Thyroid gland (tissue), 4 donors: ENCODE data around the gene RPGRIP1L. TPM values are rescaled to one million over a fixed set of nuclear protein-coding genes. Genes with fewer than 3 reads are reported as not detected.

Source experiments
- DNase-seq, 2 donors: peaks; one replicate each; pipeline ENCODE4 v3.0.0-alpha.2; 2019
- H3K27ac ChIP-seq, 3 donors: fragments of 200-600 bp; sonication (generic); 1 replicate in 2 of 3; 2 replicates in 1 of 3; pipeline ENCODE4 v1.5.1; 2016 to 2019; ENCODE audit warnings: mild to moderate bottlenecking in 1 of 3, moderate library complexity in 1 of 3
- H3K27me3 ChIP-seq: fragments of 200-600 bp; sonication (generic); one replicate; pipeline ENCODE4 v1.5.1; 2019
- H3K36me3 ChIP-seq, 2 donors: fragments of 200-600 bp; sonication (generic); one replicate each; pipeline ENCODE4 v1.5.1; 2016 to 2019
- H3K4me1 ChIP-seq, 2 donors: fragments of 200-600 bp; sonication (generic); one replicate each; pipeline ENCODE4 v1.5.1; 2017 to 2019
- H3K4me3 ChIP-seq, 3 donors: fragments of 200-600 bp; sonication (generic); replicated peaks in 1 of 3; 1 replicate in 2 of 3; 2 replicates in 1 of 3; pipeline ENCODE4 v1.5.1; 2016; ENCODE audit warnings: mild to moderate bottlenecking in 1 of 3
- H3K9me3 ChIP-seq: fragments of 200-600 bp; sonication (generic); one replicate; pipeline ENCODE4 v1.5.1; 2017
- POLR2A ChIP-seq, 2 donors: fragments of 450-650 bp; IDR thresholded peaks; one replicate each; pipeline ENCODE4 v1.6.1; 2017; ENCODE audit warnings: antibody characterized with exemption in 2 of 2, mild to moderate bottlenecking in 2 of 2, moderate library complexity in 1 of 2
- WGBS, 2 donors: methylation state at CpG; one replicate each; pipeline ENCODE4 v1.1.5; 2017; 5-methylcytosine and 5-hydroxymethylcytosine counted together
- intact Hi-C: fragments of 100-400 bp; cut with DNase I; formaldehyde crosslinking; loops from one replicate; pipeline ENCODE4 v1.15.1; 2023
- total RNA-seq, 4 donors: library from RNA; depleted of rRNA; stranded (reverse); fragments of >200 nt; gene quantifications; one replicate each; pipeline ENCODE4 v1.2.3, GENCODE V29; 2016
- TF ChIP-seq, protein P1 (sequence below), 6 experiments: fragments of 200-600 bp in 3 of 6; fragments of 450-650 bp in 3 of 6; sonication (generic) in 3 of 6; IDR thresholded peaks; one replicate each; pipeline ENCODE4 v1.5.1; 2016 to 2019; ENCODE audit warnings: antibody characterized with exemption in 6 of 6, mild to moderate bottlenecking in 2 of 6, inconsistent platforms in 1 of 6, moderate library complexity in 1 of 6

RPGRIP1L gene
- total RNA-seq, 4 donors from 2014 or later: 7.3 to 14.5 (median 11.0) TPM

DNA sequence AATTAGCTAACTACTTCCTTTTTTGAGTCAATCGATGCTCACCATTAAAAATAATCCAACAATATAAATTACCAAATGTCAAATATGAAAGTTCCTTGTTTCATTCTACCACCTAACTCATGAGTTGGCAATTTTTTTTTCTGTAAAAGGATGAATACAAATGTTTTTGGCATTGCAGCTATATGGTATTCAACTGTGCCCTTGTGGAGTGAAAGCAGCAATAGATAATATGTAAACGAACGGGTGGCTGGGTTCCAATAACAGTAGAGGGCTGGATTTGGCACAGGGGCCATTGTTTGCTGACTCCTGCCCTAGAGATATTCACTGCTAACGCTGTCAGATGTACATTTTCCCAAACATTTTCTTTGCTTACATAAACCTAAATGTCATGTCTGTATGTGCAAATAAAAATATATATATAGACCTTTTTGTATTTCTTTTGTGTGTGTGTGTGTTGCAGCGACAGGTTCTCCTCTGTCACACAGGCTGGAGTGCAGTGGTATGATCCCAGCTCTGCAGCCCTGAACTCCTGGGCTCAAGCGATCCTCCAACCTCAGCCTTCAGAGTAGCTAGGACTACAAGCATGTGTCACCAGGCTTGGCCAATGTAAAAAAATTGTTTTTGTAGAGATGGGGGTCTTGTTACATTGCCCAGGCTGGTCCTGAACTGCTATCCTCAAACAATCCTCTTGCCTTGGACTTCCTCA, 73.9 kb downstream of the RPGRIP1L start:
- Histone ChIP-seq H3K4me1 (no peaks in the 10 kb centered on the region), H3K9me3 (no peaks in the 10 kb centered on the region), H3K36me3 (no peaks in the 10 kb centered on the region), H3K27me3 (no peaks in the 10 kb centered on the region), H3K4me3 (no peak overlapping the region), H3K27ac (no peak overlapping the region)
- 86 to 87% methylated on average over 6 of the region's 6 CpGs for WGBS, 2 donors
- no peak for DNase-seq
- intact Hi-C loops: no loop called here
- TF ChIP-seq, protein P1, sequence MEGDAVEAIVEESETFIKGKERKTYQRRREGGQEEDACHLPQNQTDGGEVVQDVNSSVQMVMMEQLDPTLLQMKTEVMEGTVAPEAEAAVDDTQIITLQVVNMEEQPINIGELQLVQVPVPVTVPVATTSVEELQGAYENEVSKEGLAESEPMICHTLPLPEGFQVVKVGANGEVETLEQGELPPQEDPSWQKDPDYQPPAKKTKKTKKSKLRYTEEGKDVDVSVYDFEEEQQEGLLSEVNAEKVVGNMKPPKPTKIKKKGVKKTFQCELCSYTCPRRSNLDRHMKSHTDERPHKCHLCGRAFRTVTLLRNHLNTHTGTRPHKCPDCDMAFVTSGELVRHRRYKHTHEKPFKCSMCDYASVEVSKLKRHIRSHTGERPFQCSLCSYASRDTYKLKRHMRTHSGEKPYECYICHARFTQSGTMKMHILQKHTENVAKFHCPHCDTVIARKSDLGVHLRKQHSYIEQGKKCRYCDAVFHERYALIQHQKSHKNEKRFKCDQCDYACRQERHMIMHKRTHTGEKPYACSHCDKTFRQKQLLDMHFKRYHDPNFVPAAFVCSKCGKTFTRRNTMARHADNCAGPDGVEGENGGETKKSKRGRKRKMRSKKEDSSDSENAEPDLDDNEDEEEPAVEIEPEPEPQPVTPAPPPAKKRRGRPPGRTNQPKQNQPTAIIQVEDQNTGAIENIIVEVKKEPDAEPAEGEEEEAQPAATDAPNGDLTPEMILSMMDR (IDR thresholded peaks at IDR 0.05): no peak
- no peak for TF ChIP-seq POLR2A (IDR thresholded peaks at IDR 0.05)

DNA sequence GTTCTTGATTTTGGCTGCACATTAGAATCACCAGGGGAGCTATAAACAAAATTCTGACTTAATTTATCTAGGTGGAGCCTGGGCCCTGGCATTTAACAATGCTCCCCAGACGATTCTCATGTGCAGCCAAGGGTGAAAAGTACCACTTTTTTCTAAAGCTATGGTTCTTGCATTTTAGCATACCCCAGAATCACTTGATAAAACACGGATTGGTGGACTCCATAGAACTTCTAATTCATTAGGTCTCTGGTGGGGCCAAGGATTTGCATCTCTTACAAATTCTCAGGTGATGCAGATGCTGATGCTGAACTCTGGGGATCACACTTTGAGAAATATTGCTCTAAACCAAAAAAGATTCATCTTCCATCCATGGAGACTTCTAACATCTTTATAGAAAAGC, 74.5 kb downstream of the RPGRIP1L start:
- WGBS, 2 donors: 33 to 54% methylated on average over 2 of the region's 2 CpGs
- no peaks in the 10 kb centered on the region for H3K36me3 ChIP-seq

DNA sequence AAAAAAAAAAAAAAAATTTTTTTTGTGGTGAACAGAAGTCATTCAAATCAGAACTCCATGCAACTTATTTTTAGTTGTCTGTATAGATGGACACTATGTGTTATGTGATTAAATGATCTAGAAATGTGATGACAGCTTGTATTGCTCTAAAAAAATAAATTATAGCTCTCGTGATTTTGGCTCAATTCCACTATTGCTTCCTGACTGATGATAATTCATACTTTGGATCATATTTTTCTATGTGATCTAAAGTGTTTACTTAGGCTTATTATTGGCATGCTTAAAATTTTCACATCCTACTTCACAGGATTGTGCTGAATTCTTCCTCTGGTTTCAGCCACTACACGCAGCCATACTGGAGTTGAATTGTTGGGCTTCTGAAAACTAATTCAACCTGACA, 76.8 kb downstream of the RPGRIP1L start:
- Histone ChIP-seq H3K27me3 (no peaks in the 10 kb centered on the region), H3K27ac (no peak overlapping the region), H3K9me3 (no peaks in the 10 kb centered on the region), H3K4me3 (no peak overlapping the region), H3K36me3 (no peaks in the 10 kb centered on the region), H3K4me1 (no peaks in the 10 kb centered on the region)
- TF ChIP-seq POLR2A (IDR thresholded peaks at IDR 0.05): no peak
- TF ChIP-seq, protein P1 (IDR thresholded peaks at IDR 0.05): no peak
- WGBS, 2 donors: 71 to 78% methylated on average over 2 of the region's 2 CpGs
- no peak for DNase-seq
- intact Hi-C loops: no loop called here

More for the DNA sequence above, 74.5 kb downstream of the RPGRIP1L start:
- H3K27me3 ChIP-seq: no peaks in the 10 kb centered on the region
- no peak for DNase-seq
- no peaks in the 10 kb centered on the region for H3K4me1 ChIP-seq
- no peak overlapping the region for H3K4me3 ChIP-seq
- no peak overlapping the region for H3K27ac ChIP-seq
- TF ChIP-seq POLR2A (IDR thresholded peaks at IDR 0.05): no peak
- TF ChIP-seq, protein P1 (IDR thresholded peaks at IDR 0.05): no peak
- no peaks in the 10 kb centered on the region for H3K9me3 ChIP-seq
- intact Hi-C loops: no loop called here

DNA sequence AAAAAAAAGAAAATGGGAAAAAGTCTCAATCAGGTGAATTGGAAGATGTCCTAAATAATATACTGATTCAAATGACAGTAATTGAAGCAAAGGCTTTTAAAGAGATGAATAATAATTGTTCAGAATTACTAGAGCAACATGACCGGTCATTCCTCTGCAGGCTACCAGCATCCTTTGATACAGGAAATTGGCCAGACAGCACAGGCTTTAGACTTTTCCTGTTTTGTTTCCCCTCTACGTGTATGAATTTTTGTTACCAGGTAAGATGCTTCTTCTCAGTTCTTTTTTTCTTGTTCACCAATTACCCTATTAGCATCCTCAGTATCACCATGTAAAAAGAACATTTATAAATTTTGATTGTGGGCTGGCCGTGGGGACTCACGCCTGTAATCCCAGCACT, 77.5 kb downstream of the RPGRIP1L start:
- H3K27me3 ChIP-seq: no peaks in the 10 kb centered on the region
- TF ChIP-seq, protein P1 (IDR thresholded peaks at IDR 0.05): no peak
- no peak for TF ChIP-seq POLR2A (IDR thresholded peaks at IDR 0.05)
- no peak for DNase-seq
- H3K36me3 ChIP-seq: no peaks in the 10 kb centered on the region
- intact Hi-C loops: no loop called here
- 83 to 86% methylated on average over 4 of the region's 4 CpGs for WGBS, 2 donors
- H3K4me1 ChIP-seq: no peaks in the 10 kb centered on the region
- no peak overlapping the region for H3K4me3 ChIP-seq
- no peaks in the 10 kb centered on the region for H3K9me3 ChIP-seq
- H3K27ac ChIP-seq: no peak overlapping the region

DNA sequence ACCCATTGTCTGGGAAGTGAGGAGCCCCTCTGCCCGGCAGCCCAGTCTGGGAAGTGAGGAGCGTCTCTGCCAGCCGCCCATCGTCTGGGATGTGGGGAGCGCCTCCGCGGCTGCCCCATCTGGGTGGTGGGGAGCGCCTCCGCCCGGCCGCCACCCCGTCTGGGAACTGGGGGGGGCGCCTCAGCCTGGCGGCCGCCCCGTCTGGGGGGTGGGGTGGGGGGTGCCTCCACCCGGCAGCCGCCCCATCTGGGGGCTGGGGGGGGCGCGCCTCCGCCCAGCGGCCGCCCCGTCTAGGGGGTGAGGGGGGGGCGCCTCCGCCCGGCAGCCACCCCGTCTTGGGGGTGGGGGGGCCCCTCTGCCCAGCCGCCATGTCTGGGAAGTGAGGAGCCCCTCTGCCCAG, 78.4 kb downstream of the RPGRIP1L start:
- Histone ChIP-seq H3K4me3 (no peak overlapping the region), H3K9me3 (no peaks in the 10 kb centered on the region), H3K27me3 (no peaks in the 10 kb centered on the region), H3K4me1 (no peaks in the 10 kb centered on the region), H3K36me3 (no peaks in the 10 kb centered on the region), H3K27ac (no peak overlapping the region)
- no peak for DNase-seq
- intact Hi-C loops: no loop called here
- WGBS, 2 donors: 95 to 100% methylated on average over 2 to 6 of the region's 29 CpGs
- TF ChIP-seq POLR2A (IDR thresholded peaks at IDR 0.05): no peak
- TF ChIP-seq, protein P1 (IDR thresholded peaks at IDR 0.05): no peak
